Neural progenitor cell (in vitro differentiated cells): ENCODE results near the gene STEAP3.

ENCODE experiments used
- CTCF ChIP-seq: fragments of 200-600 bp; sonication (generic); IDR thresholded peaks from 2 replicates; pipeline ENCODE4 v1.5.1; 2017; ENCODE audit warnings: antibody characterized with exemption, mild to moderate bottlenecking
- EZH2phosphoT487 ChIP-seq: fragments of 200-600 bp; sonication (generic); IDR thresholded peaks from 2 replicates; pipeline ENCODE4 v1.6.1; 2017; ENCODE audit warnings: antibody characterized with exemption

DNA sequence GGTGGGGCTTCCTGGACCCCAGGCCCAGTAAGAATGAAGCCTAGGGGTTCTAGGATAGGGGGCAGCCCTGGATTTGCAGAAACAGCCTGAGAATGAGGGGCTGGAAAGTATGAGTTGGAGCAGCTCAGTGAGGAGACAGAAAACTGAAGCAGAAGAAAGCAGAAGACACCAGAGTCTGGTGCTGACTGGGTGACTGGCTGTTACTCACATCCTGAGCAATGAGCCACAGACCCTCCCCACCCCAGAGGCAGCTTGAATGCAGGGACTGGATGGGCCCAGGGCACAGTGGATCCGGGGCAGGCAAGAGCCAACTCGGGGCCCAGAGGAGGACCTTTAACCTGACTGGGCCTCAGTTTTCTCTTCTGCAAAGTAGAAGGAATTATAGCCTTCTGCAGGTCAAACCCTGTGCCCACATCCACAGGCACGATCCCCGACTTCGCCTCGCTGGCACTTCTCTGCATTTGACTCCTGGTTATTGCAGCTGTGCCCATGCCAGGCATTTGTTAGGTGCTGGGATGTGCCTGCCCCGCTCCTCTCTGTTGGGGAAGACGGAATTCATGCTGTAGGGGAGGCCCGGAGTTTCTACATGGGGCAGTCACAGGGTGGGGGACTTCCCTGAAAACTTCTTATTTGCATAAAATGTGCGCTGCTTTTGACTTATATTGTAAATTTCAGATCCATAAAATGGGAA, 8.5 kb downstream of the STEAP3 start:
- TF ChIP-seq CTCF, result no peak
- TF ChIP-seq EZH2phosphoT487, result no peak
